COLO829 (cell line): ENCODE measurements around the gene ROBO2.

Experiments used
- DNase-seq: peaks from one replicate; pipeline ENCODE4 v3.0.0; 2012; ENCODE audit warnings: low spot score

Gene ROBO2

GRCh38 chr3:77189684-77190083 is 149.8 kb downstream of the ROBO2 start:
- no peak for DNase-seq

- DNase-seq, result no peak
Measured at GRCh38 chr3:77190374-77190773, 150.5 kb downstream of the ROBO2 start.

- no peak for DNase-seq
Measured at GRCh38 chr3:77191014-77191413, 151.1 kb downstream of the ROBO2 start.

GRCh38 chr3:77191640-77192039 is 151.7 kb downstream of the ROBO2 start:
- DNase-seq, result no peak

GRCh38 chr3:77195766-77196545 is 156.1 kb downstream of the ROBO2 start:
- no peak for DNase-seq

GRCh38 chr3:77197408-77197807 is 157.5 kb downstream of the ROBO2 start:
- DNase-seq, result no peak

GRCh38 chr3:77203851-77204250 is 164.0 kb downstream of the ROBO2 start:
- DNase-seq, result no peak

GRCh38 chr3:77204788-77205187 is 164.9 kb downstream of the ROBO2 start:
- DNase-seq, result no peak

GRCh38 chr3:77207753-77208152 is 167.9 kb downstream of the ROBO2 start:
- no peak for DNase-seq

- DNase-seq, result no peak
Measured at GRCh38 chr3:77222701-77223100, 182.8 kb downstream of the ROBO2 start.

- no peak for DNase-seq
Measured at GRCh38 chr3:77227567-77227966, 187.7 kb downstream of the ROBO2 start.

GRCh38 chr3:77232557-77232956 is 192.7 kb downstream of the ROBO2 start:
- DNase-seq, result no peak

- DNase-seq, result no peak
Measured at GRCh38 chr3:77234004-77234403, 194.1 kb downstream of the ROBO2 start.

GRCh38 chr3:77236118-77236517 is 196.2 kb downstream of the ROBO2 start:
- no peak for DNase-seq

GRCh38 chr3:77240072-77240650 is 200.3 kb downstream of the ROBO2 start:
- no peak for DNase-seq

- no peak for DNase-seq
Measured at GRCh38 chr3:77242371-77242770, 202.5 kb downstream of the ROBO2 start.

- DNase-seq, result no peak
Measured at GRCh38 chr3:77244981-77245380, 205.1 kb downstream of the ROBO2 start.

GRCh38 chr3:77247061-77247460 is 207.2 kb downstream of the ROBO2 start:
- no peak for DNase-seq

GRCh38 chr3:77247817-77248216 is 207.9 kb downstream of the ROBO2 start:
- no peak for DNase-seq

GRCh38 chr3:77248420-77248819 is 208.5 kb downstream of the ROBO2 start:
- no peak for DNase-seq

GRCh38 chr3:77251136-77251535 is 211.2 kb downstream of the ROBO2 start:
- DNase-seq, result no peak

GRCh38 chr3:77254967-77255831 is 215.3 kb downstream of the ROBO2 start:
- DNase-seq, result peak; percentile 60
